ENCODE measurements around the gene TCP11L1. TPM values are rescaled to one million over a fixed set of nuclear protein-coding genes. Genes with fewer than 3 reads are reported as not detected.

TCP11L1 gene
- total RNA-seq, 4 donors from 2014 or later: 8.3 to 22.4 (median 19.0) TPM

GRCh38 chr11:33060271-33060670 is 20.9 kb downstream of the TCP11L1 start:
- Histone ChIP-seq H3K9me3 (no peaks in the 10 kb centered on the region), H3K4me1 (peaks cover 0 to 6% of the 10 kb centered on the region in 2 donors), H3K27ac (no peak overlapping the region), H3K36me3 (peaks cover 0 to 39% of the 10 kb centered on the region in 2 donors), H3K27me3 (no peaks in the 10 kb centered on the region), H3K4me3 (no peak overlapping the region)
- ATAC-seq (no peak), DNase-seq (no peak)
- in situ Hi-C loops (cut with MboI; ENCODE audit: low sequenced_read_pairs in 4 of 4): loop anchor here (5.0 to 10.0 kb wide), 2 partner anchors 103 to 105 kb away; no protein-coding TSS in a partner anchor
- no peak for TF ChIP-seq CTCF (IDR thresholded peaks at IDR 0.05 in 4 of 5, conservative IDR thresholded peaks at IDR 0.05 in 1 of 5)
- TF ChIP-seq POLR2A (IDR thresholded peaks at IDR 0.05): no peak
- intact Hi-C loops (cut with DNase I; ENCODE audit: low total_unique reads): no loop called here

- in situ Hi-C loops (cut with MboI; ENCODE audit: low sequenced_read_pairs in 4 of 4) (loop anchor here (5.0 to 10.0 kb wide), 2 partner anchors 105 to 107 kb away; no protein-coding TSS in a partner anchor), intact Hi-C loops (cut with DNase I; ENCODE audit: low total_unique reads) (no loop called here)
- ATAC-seq (no peak), DNase-seq (no peak)
- Histone ChIP-seq H3K27ac (no peak overlapping the region), H3K4me3 (no peak overlapping the region), H3K4me1 (peaks cover 0 to 6% of the 10 kb centered on the region in 2 donors), H3K9me3 (no peaks in the 10 kb centered on the region), H3K27me3 (no peaks in the 10 kb centered on the region), H3K36me3 (peaks cover 0 to 52% of the 10 kb centered on the region in 2 donors)
- TF ChIP-seq POLR2A (IDR thresholded peaks at IDR 0.05): no peak
- no peak for TF ChIP-seq CTCF (IDR thresholded peaks at IDR 0.05 in 4 of 5, conservative IDR thresholded peaks at IDR 0.05 in 1 of 5)
Measured at GRCh38 chr11:33062137-33062536, 22.8 kb downstream of the TCP11L1 start.

GRCh38 chr11:33063326-33063881 is 24.0 kb downstream of the TCP11L1 start:
- no peak overlapping the region for H3K27ac ChIP-seq
- peaks cover 0 to 53% of the 10 kb centered on the region in 2 donors for H3K36me3 ChIP-seq
- no peak for DNase-seq
- no peaks in the 10 kb centered on the region for H3K9me3 ChIP-seq
- H3K4me3 ChIP-seq: no peak overlapping the region
- intact Hi-C loops (cut with DNase I; ENCODE audit: low total_unique reads) (no loop called here), in situ Hi-C loops (cut with MboI; ENCODE audit: low sequenced_read_pairs in 4 of 4) (loop anchor here (5.0 to 10.0 kb wide), 2 partner anchors 106 to 109 kb away; no protein-coding TSS in a partner anchor)
- peaks cover 0 to 6% of the 10 kb centered on the region in 2 donors for H3K4me1 ChIP-seq
- no peaks in the 10 kb centered on the region for H3K27me3 ChIP-seq
- TF ChIP-seq CTCF (IDR thresholded peaks at IDR 0.05 in 4 of 5, conservative IDR thresholded peaks at IDR 0.05 in 1 of 5) (no peak), POLR2A (IDR thresholded peaks at IDR 0.05) (no peak)
- ATAC-seq: no peak

- ATAC-seq (no peak), DNase-seq (no peak)
- H3K36me3 ChIP-seq: peaks cover 0 to 56% of the 10 kb centered on the region in 2 donors
- TF ChIP-seq CTCF (IDR thresholded peaks at IDR 0.05 in 4 of 5, conservative IDR thresholded peaks at IDR 0.05 in 1 of 5) (no peak), POLR2A (IDR thresholded peaks at IDR 0.05) (no peak)
- no peaks in the 10 kb centered on the region for H3K9me3 ChIP-seq
- H3K4me1 ChIP-seq: peaks cover 0 to 6% of the 10 kb centered on the region in 2 donors
- H3K27me3 ChIP-seq: no peaks in the 10 kb centered on the region
- H3K4me3 ChIP-seq: no peak overlapping the region
- intact Hi-C loops (cut with DNase I; ENCODE audit: low total_unique reads) (no loop called here), in situ Hi-C loops (cut with MboI; ENCODE audit: low sequenced_read_pairs in 4 of 4) (loop anchor here (5.0 to 10.0 kb wide), 2 partner anchors 107 to 109 kb away; no protein-coding TSS in a partner anchor)
- H3K27ac ChIP-seq: peak overlapping the region in 1 of 4 donors; percentile 13
Measured at GRCh38 chr11:33064033-33064825, 24.9 kb downstream of the TCP11L1 start.
